Fibroblast of skin of right biceps (primary cell): Measurements from ENCODE around the gene VSTM2L.

Experiments used
- DNase-seq: peaks from one replicate; pipeline ENCODE4 v3.0.0-alpha.2; 2013

The VSTM2L gene

GRCh38 chr20:37901654-37902503, 1.0 kb upstream of the VSTM2L start:
- peak; percentile 44 for DNase-seq

- DNase-seq = no peak
These were observed 535 bp downstream of the VSTM2L start for GRCh38 chr20:37903317-37904007.

GRCh38 chr20:37904008-37904642, 1.2 kb downstream of the VSTM2L start:
- no peak for DNase-seq

- DNase-seq = no peak
These were observed 2.0 kb downstream of the VSTM2L start for GRCh38 chr20:37904845-37905373.

- DNase-seq = no peak
These were observed 3.0 kb downstream of the VSTM2L start for GRCh38 chr20:37905671-37906613.

- no peak for DNase-seq
These were observed 4.4 kb downstream of the VSTM2L start for GRCh38 chr20:37907330-37907676.

- DNase-seq = peak; percentile 86
These were observed 4.9 kb downstream of the VSTM2L start for GRCh38 chr20:37907677-37908401.

GRCh38 chr20:37911261-37911660, 8.3 kb downstream of the VSTM2L start:
- DNase-seq = no peak

GRCh38 chr20:37911838-37912281, 8.9 kb downstream of the VSTM2L start:
- peak; percentile 26 for DNase-seq

GRCh38 chr20:37912874-37913273, 9.9 kb downstream of the VSTM2L start:
- DNase-seq = no peak

GRCh38 chr20:37913567-37914366, 10.8 kb downstream of the VSTM2L start:
- no peak for DNase-seq

GRCh38 chr20:37914367-37914671, 11.4 kb downstream of the VSTM2L start:
- DNase-seq = no peak

GRCh38 chr20:37914672-37915433, 11.9 kb downstream of the VSTM2L start:
- DNase-seq = no peak

- DNase-seq = no peak
These were observed 12.5 kb downstream of the VSTM2L start for GRCh38 chr20:37915434-37915787.

GRCh38 chr20:37915800-37916570, 13.1 kb downstream of the VSTM2L start:
- no peak for DNase-seq

GRCh38 chr20:37917461-37917860, 14.5 kb downstream of the VSTM2L start:
- no peak for DNase-seq

GRCh38 chr20:37918035-37918434, 15.1 kb downstream of the VSTM2L start:
- DNase-seq = no peak

GRCh38 chr20:37919389-37920040, 16.6 kb downstream of the VSTM2L start:
- no peak for DNase-seq

- DNase-seq = no peak
These were observed 17.3 kb downstream of the VSTM2L start for GRCh38 chr20:37920270-37920669.
